HepG2 (cell line): ENCODE measurements around the gene PPM1G. TPM values are rescaled to one million over a fixed set of nuclear protein-coding genes. Genes with fewer than 3 reads are reported as not detected.

ENCODE experiments used
- ARID3A ChIP-seq: IDR thresholded peaks from 2 replicates; pipeline ENCODE4 v1.6.1; 2012; ENCODE audit warnings: low read depth, low read length, improper control_type of control experiment
- CHCHD3 ChIP-seq: sonication (generic); formaldehyde crosslinking; IDR thresholded peaks from 2 replicates; pipeline ENCODE4 v1.8.0; 2022; ENCODE audit warnings: mild to moderate bottlenecking, missing genetic modification reagents, moderate library complexity
- HNF4G ChIP-seq, 2 experiments: sonication (generic) in 1 of 2; formaldehyde crosslinking in 1 of 2; IDR thresholded peaks; 2 replicates each; pipeline versions ENCODE4 v1.4.0 to v1.6.1; 2011 to 2020; ENCODE audit warnings: borderline replicate concordance in 2 of 2, low read depth in 2 of 2, mild to moderate bottlenecking in 2 of 2, low read length in 1 of 2, missing genetic modification reagents in 1 of 2, moderate library complexity in 1 of 2
- HOXA5 ChIP-seq: sonication (generic); formaldehyde crosslinking; IDR thresholded peaks from 2 replicates; pipeline ENCODE4 v1.4.0; 2020; ENCODE audit warnings: missing genetic modification reagents
- IRX3 ChIP-seq: sonication (generic); formaldehyde crosslinking; IDR thresholded peaks from 2 replicates; pipeline ENCODE4 v1.8.1; 2023; ENCODE audit warnings: mild to moderate bottlenecking, low read depth, missing genetic modification reagents, borderline replicate concordance
- JARID2 ChIP-seq: sonication (generic); formaldehyde crosslinking; IDR thresholded peaks from 2 replicates; pipeline ENCODE4 v1.8.1; 2023; ENCODE audit warnings: missing genetic modification reagents, inconsistent platforms; ENCODE audit not compliant: insufficient replicate concordance
- REPIN1 ChIP-seq: sonication (generic); formaldehyde crosslinking; IDR thresholded peaks from 2 replicates; pipeline ENCODE4 v1.8.0; 2022; ENCODE audit warnings: missing genetic modification reagents, low read depth, mild to moderate bottlenecking, borderline replicate concordance
- SIX4 ChIP-seq: sonication (generic); formaldehyde crosslinking; IDR thresholded peaks from 2 replicates; pipeline ENCODE4 v1.4.0; 2020; ENCODE audit warnings: missing genetic modification reagents
- TCF12 ChIP-seq, 2 experiments: fragments of 450-650 bp in 1 of 2; sonication (generic) in 1 of 2; formaldehyde crosslinking in 1 of 2; IDR thresholded peaks; 2 replicates each; pipeline versions ENCODE4 v1.6.1 to v1.8.0; 2017 to 2022; ENCODE audit warnings: antibody characterized with exemption in 1 of 2, mild to moderate bottlenecking in 1 of 2, missing genetic modification reagents in 1 of 2, moderate library complexity in 1 of 2
- ZNF12 ChIP-seq: sonication (generic); formaldehyde crosslinking; IDR thresholded peaks from 2 replicates; pipeline ENCODE4 v1.5.0; 2020; ENCODE audit warnings: missing genetic modification reagents
- ZNF17 ChIP-seq: sonication (generic); formaldehyde crosslinking; IDR thresholded peaks from 2 replicates; pipeline ENCODE4 v1.5.0; 2020; ENCODE audit warnings: mild to moderate bottlenecking, missing genetic modification reagents
- ZNF180 ChIP-seq: sonication (generic); formaldehyde crosslinking; IDR thresholded peaks from 2 replicates; pipeline ENCODE4 v1.4.0; 2020; ENCODE audit warnings: low read depth, missing genetic modification reagents, borderline replicate concordance
- ZNF367 ChIP-seq: sonication (generic); formaldehyde crosslinking; IDR thresholded peaks from 2 replicates; pipeline ENCODE4 v1.4.0; 2020; ENCODE audit warnings: missing genetic modification reagents, borderline replicate concordance
- ZNF552 ChIP-seq: sonication (generic); formaldehyde crosslinking; IDR thresholded peaks from 2 replicates; pipeline ENCODE4 v1.9.0; 2022; ENCODE audit warnings: missing genetic modification reagents, mild to moderate bottlenecking, borderline replicate concordance
- polyA plus RNA-seq, 8 experiments: library from polyadenylated mRNA; depleted of rRNA in 3 of 8; stranded (reverse) in 7 of 8; unstranded in 1 of 8; fragments of >200 nt; fragmentation: Illumina TruSeq in 4 of 8; extraction: Trizol in 4 of 8; gene quantifications; 2 replicates each; pipeline versions ENCODE4 v1.2.1 to v1.2.3, GENCODE V29; 2011 to 2016; ENCODE audit warnings: low read depth in 4 of 8, missing spikeins in 1 of 8, mixed read lengths in 1 of 8; ENCODE audit not compliant: insufficient read depth in 1 of 8
- total RNA-seq, 5 experiments: library from RNA; depleted of rRNA; stranded (reverse); fragments of >200 nt; fragmentation: Illumina TruSeq; extraction: Trizol; gene quantifications; 2 replicates each; pipeline ENCODE4 v1.2.3, GENCODE V29; 2016; ENCODE audit warnings: low read depth in 1 of 5
- TF ChIP-seq, protein P1 (sequence below): sonication (generic); formaldehyde crosslinking; IDR thresholded peaks from 2 replicates; pipeline ENCODE4 v1.4.0; 2020; ENCODE audit warnings: mild to moderate bottlenecking, missing genetic modification reagents
- TF ChIP-seq, protein P2 (sequence below): sonication (generic); formaldehyde crosslinking; IDR thresholded peaks from 2 replicates; pipeline ENCODE4 v1.4.0; 2020; ENCODE audit warnings: mild to moderate bottlenecking, missing genetic modification reagents
- TF ChIP-seq, protein P3 (sequence below): sonication (generic); formaldehyde crosslinking; IDR thresholded peaks from 2 replicates; pipeline ENCODE4 v1.5.0; 2020; ENCODE audit warnings: mild to moderate bottlenecking, low read depth, missing genetic modification reagents, borderline replicate concordance

The PPM1G gene
- total and polyA plus RNA-seq, 2 of the 13 experiments (the other 11 are each of a cell fraction or from before 2014, with no cell fraction given), result 58.2 to 213 TPM

DNA sequence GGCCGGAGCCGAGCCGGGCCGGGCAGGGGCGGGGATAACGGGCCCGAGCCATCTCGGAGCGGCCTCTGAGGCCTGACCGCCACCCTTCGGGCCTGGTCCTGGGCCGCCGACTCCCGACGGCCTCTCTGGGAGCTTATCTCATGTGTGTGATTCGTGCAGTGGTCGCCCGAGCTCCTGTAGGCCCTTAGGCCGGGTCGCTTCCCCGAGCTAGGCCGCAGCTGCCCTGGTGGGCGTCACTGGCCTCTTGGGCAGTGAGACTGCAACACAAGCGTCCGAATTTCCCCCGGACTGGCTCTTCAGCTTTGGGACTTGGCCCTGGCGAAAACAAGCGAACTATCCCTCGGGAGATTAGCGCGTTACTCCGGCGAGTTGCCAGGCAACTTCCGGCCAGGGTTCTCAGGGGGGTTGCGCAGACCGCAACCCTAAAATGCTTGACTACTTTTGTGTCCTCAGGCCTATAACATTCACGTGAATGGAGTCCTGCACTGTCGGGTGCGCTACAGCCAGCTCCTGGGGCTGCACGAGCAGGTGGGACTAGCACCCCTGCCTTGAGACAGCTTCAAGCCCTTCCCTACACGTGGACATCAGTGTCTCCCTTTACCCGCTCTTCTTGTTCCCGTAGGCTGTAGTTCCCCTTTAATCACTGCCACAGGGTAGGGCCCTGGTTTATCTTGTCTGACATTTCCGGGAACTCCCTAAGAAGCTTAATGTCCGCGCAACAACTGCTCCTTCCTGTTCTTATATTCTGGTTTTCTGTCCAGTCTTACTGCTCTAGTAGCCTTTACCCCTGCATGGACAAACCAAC is 38.4 kb downstream of the PPM1G start (continued):
- TF ChIP-seq, protein P1, sequence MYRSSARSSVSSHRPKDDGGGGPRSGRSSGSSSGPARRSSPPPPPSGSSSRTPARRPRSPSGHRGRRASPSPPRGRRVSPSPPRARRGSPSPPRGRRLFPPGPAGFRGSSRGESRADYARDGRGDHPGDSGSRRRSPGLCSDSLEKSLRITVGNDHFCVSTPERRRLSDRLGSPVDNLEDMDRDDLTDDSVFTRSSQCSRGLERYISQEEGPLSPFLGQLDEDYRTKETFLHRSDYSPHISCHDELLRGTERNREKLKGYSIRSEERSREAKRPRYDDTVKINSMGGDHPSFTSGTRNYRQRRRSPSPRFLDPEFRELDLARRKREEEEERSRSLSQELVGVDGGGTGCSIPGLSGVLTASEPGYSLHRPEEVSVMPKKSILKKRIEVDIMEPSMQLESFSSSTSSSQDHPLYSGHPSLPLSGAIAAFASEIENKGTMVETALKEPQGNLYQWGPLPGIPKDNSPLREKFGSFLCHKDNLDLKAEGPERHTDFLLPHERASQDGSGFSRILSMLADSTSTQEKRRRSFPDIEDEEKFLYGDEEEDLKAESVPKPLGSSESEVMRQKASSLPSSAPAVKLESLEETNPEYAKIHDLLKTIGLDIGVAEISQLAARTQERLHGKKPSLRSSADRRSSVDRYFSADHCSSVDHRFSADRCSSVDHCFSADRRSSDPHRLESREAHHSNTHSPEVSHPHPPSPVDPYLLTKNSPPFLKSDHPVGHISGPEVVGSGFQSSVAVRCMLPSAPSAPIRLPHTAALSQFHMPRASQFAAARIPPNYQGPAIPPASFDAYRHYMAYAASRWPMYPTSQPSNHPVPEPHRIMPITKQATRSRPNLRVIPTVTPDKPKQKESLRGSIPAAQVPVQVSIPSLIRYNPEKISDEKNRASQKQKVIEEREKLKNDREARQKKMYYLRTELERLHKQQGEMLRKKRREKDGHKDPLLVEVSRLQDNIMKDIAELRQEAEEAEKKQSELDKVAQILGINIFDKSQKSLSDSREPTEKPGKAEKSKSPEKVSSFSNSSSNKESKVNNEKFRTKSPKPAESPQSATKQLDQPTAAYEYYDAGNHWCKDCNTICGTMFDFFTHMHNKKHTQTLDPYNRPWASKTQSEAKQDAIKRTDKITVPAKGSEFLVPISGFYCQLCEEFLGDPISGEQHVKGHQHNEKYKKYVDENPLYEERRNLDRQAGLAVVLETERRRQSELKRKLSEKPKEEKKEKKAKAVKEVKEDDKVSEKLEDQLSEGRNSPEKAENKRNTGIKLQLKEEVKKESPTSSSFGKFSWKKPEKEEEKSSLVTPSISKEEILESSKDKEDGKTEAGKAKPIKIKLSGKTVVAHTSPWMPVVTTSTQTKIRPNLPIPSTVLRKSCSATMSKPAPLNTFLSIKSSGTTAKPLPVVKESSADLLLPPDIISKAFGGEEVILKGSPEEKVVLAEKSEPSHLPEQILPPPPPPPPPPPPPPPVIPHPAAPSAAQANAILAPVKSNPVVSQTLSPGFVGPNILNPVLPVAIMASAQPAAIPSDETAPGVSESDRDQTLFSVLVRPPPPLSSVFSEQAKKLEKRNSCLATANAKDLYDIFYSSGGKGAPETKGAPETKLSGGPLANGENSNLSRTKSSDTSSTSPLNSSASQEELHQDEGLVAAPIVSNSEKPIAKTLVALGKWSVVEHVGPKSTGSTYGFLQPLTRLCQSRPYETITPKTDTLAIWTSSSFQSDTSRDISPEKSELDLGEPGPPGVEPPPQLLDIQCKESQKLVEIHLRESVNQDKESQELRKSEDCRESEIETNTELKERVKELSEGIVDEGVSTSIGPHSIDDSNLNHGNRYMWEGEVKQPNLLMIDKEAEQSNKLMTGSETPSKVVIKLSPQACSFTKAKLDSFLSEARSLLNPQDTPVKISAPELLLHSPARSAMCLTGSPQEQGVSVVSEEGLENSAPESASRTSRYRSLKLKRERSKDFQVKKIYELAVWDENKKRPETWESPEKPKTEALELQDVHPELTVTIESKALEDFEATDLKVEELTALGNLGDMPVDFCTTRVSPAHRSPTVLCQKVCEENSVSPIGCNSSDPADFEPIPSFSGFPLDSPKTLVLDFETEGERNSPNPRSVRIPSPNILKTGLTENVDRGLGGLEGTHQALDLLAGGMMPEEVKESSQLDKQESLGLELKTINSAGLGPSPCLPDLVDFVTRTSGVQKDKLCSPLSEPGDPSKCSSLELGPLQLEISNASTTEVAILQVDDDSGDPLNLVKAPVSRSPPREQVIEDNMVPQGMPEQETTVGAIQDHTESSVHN (CRISPR knock-in tag), result no peak
- TF ChIP-seq ZNF180 (CRISPR knock-in tag), result no peak
- no peak for TF ChIP-seq CHCHD3 (CRISPR knock-in tag)
- TF ChIP-seq ZNF17 (CRISPR knock-in tag), result no peak
- TF ChIP-seq TCF12 (IDR thresholded peaks at IDR 0.05), result no peak
- no peak for TF ChIP-seq TCF12 (CRISPR knock-in tag; IDR thresholded peaks at IDR 0.05)
- TF ChIP-seq, protein P2, sequence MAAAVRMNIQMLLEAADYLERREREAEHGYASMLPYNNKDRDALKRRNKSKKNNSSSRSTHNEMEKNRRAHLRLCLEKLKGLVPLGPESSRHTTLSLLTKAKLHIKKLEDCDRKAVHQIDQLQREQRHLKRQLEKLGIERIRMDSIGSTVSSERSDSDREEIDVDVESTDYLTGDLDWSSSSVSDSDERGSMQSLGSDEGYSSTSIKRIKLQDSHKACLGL (CRISPR knock-in tag), result no peak
- no peak for TF ChIP-seq ZNF12
- TF ChIP-seq ARID3A, result no peak
- TF ChIP-seq ZNF552 (CRISPR knock-in tag), result peak; percentile 27; the same call in 1 of the 2 replicates
- no peak for TF ChIP-seq HNF4G (IDR thresholded peaks at IDR 0.05; ENCODE audit: borderline replicate concordance, low read depth, low read length)
- TF ChIP-seq HNF4G (CRISPR knock-in tag; IDR thresholded peaks at IDR 0.05; ENCODE audit: borderline replicate concordance, low read depth), result no peak
- no peak for TF ChIP-seq IRX3 (CRISPR knock-in tag)
- TF ChIP-seq JARID2 (CRISPR knock-in tag), result no peak
- TF ChIP-seq REPIN1 (CRISPR knock-in tag), result no peak
- no peak for TF ChIP-seq ZNF367 (CRISPR knock-in tag)
- TF ChIP-seq SIX4 (CRISPR knock-in tag), result no peak
- TF ChIP-seq, protein P3, sequence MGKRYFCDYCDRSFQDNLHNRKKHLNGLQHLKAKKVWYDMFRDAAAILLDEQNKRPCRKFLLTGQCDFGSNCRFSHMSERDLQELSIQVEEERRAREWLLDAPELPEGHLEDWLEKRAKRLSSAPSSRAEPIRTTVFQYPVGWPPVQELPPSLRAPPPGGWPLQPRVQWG (CRISPR knock-in tag), result no peak
- TF ChIP-seq HOXA5, result no peak
